OCI-LY3 (cell line): ENCODE data around the gene C9orf85.

Experiments used
- CTCF ChIP-seq: fragments of 200-600, 300-600 bp; sonication (generic); IDR thresholded peaks from 2 replicates; pipeline ENCODE4 v1.5.1; 2014; ENCODE audit warnings: antibody characterized with exemption, low read length, low read depth
- EZH2phosphoT487 ChIP-seq: fragments of 200-600 bp; shearing (Covaris generic); IDR thresholded peaks from 2 replicates; pipeline ENCODE4 v1.6.1; 2018; ENCODE audit warnings: antibody characterized with exemption, mixed run types, low read depth

- no peak for TF ChIP-seq CTCF
- no peak for TF ChIP-seq EZH2phosphoT487
Measured at GRCh38 chr9:71981944-71982343, 70.5 kb downstream of the C9orf85 start.
